Fibroblast of villous mesenchyme (primary cell): Measurements from ENCODE around the gene BTN1A1. TPM values are rescaled to one million over a fixed set of nuclear protein-coding genes. Genes with fewer than 3 reads are reported as not detected.

ENCODE experiments used
- DNase-seq: peaks from one replicate; pipeline ENCODE4 v3.0.0-alpha.2; 2010; ENCODE audit warnings: low read depth
- H3K4me3 ChIP-seq: 2 replicates; pipeline ENCODE4 v1.5.1; 2011; ENCODE audit warnings: low read depth, mild to moderate bottlenecking, low read length
- small RNA-seq: library from RNA; depleted of rRNA; stranded (forward); fragments of <200 nt; gene quantifications from one replicate; pipeline ENCODE3, GENCODE V24; 2012
- total RNA-seq: library from RNA; depleted of rRNA; stranded (reverse); fragments of >200 nt; gene quantifications from 2 replicates; pipeline ENCODE4 v1.2.3, GENCODE V29; 2012
- TF ChIP-seq, protein P1 (sequence below): IDR thresholded peaks from 2 replicates; pipeline ENCODE4 v1.5.1; 2012; ENCODE audit warnings: low read depth, mild to moderate bottlenecking, low read length; ENCODE audit not compliant: insufficient read depth

BTN1A1 gene
- total RNA-seq, 1 donor = not detected

DNA sequence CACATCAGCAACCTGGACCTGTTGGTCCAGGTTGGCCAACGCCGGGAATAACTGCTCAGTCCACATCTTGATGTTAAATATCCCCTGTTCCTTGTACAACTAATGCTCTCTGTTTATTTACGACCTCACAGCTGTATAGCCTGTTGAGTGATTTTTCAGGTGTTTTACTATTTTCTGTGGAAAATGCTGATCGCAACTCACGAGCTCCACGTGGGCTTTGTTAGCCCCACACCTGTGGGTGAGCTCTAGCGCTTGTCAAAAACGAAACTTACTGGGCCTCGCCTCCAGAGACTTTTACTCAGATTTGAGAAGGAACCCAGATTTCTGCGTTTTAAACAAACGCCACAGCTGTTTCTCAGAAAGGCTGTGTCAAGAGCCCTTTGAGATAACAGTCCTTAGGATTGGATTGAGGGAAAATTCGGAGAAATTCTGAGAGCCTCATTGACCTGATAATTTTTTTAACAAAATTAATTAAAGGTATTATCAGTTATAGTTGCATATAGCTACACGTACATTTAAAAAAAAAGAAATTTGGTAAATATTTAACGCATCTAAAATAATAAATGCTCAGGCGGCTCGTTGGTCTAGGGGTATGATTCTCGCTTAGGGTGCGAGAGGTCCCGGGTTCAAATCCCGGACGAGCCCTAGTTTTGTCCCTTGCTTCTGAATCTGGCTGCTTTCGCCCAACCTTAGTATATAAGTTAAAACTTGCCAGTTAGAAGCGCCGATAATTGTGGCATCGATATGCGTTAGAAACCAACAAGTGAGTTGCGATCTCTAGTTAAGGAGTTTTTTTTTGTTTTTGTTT, 54.8 kb downstream of the BTN1A1 start:
- peak overlapping the region; percentile 75 for H3K4me3 ChIP-seq
- DNase-seq = peak; percentile 64
- TF ChIP-seq, protein P1, sequence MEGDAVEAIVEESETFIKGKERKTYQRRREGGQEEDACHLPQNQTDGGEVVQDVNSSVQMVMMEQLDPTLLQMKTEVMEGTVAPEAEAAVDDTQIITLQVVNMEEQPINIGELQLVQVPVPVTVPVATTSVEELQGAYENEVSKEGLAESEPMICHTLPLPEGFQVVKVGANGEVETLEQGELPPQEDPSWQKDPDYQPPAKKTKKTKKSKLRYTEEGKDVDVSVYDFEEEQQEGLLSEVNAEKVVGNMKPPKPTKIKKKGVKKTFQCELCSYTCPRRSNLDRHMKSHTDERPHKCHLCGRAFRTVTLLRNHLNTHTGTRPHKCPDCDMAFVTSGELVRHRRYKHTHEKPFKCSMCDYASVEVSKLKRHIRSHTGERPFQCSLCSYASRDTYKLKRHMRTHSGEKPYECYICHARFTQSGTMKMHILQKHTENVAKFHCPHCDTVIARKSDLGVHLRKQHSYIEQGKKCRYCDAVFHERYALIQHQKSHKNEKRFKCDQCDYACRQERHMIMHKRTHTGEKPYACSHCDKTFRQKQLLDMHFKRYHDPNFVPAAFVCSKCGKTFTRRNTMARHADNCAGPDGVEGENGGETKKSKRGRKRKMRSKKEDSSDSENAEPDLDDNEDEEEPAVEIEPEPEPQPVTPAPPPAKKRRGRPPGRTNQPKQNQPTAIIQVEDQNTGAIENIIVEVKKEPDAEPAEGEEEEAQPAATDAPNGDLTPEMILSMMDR = no peak

DNA sequence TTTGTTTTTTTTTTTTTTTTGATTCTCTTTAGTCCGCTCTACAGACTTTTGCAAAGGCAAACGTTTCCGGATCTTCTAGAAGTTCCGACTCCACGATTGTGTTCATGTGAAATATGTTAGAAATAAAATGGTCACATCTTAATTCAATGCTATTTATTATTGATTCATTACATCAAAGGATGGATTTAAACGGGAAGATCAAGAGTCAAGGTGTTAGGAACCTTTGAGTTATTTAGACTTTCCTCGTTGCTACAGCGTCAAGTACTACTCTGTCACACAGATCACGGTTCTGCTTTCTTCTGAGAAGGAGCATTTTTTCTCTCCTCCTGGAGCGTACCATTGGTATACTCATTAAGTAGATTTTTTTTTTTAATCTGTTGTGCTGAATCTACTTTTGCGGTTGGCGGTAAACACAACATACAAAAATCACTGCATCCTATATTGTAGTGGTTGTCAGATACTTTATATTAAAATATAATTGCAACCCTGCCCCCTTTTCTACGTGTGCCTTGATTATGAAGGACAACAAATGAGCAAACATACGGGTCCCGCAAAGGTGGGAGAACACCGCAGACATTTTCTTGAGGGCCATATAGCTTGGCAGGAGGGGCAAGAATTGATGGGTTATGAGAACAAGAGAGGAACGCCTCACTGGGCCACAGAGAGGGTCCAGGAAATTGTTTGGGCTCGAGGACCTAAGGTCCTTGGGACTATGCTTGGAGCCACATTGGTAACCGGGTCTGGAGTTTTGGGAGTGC, 55.6 kb downstream of the BTN1A1 start:
- TF ChIP-seq, protein P1 = no peak
- peak overlapping the region; percentile 75 for H3K4me3 ChIP-seq
- DNase-seq = no peak

DNA sequence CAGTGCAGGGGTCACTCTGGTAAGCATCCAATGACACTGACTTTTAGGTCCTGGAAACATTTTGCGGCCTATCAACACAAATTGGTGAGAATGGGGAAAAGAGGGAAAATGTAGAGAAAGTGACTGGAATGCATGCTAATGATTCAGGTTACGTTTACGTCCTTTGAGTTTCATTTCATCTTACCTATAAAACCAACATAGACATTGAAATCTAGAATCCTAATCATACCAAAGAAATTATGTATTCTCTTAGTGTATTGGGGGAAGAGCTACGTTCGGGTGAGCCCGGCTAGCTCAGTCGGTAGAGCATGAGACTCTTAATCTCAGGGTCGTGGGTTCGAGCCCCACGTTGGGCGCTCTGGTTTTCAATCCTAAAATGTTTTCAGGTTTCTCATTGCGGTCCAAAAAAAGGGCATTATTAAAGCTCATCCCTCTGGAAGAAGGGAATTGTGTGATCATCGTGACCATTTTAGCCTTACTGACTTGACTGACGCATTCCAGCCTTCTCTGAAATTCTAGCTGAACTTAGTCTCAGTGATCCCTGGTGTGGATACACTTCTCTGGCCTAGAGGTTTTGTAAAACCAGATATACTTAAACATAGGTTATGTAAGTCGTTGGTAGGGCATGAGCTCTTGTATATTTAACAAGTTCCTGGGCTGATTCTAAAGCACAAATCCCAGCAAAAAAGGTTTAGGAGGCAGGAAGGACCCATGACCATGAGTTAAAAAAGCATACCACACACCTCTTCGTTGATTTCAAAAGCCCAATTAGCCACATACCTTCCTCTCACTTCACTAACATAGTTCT, 56.4 kb downstream of the BTN1A1 start:
- TF ChIP-seq, protein P1 = no peak
- H3K4me3 ChIP-seq = no peak overlapping the region
- DNase-seq = peak; percentile 82

Small RNAs within 50 kb of the gene (small RNA-seq; reads per million reads assigned to genes)
- gene RNU6-502P = not detected

Other genes with a start within 250 kb of the BTN1A1 start
- 15.1 and 35.4 TPM in 2 replicates for gene BTN3A2, start 135.1 kb upstream of the BTN1A1 start, total RNA-seq
- 13.2 and 14.7 TPM in 2 replicates for gene BTN2A2, start 117.2 kb upstream of the BTN1A1 start, total RNA-seq
- gene BTN3A1, start 98.0 kb upstream of the BTN1A1 start, total RNA-seq = 22.5 and 39.3 TPM in 2 replicates
- 14.8 and 30.7 TPM in 2 replicates for gene BTN3A3, start 59.8 kb upstream of the BTN1A1 start, total RNA-seq
- gene BTN2A1, start 42.3 kb upstream of the BTN1A1 start, total RNA-seq = 16.8 and 21.6 TPM in 2 replicates
- 74.1 and 85.1 TPM in 2 replicates for gene HMGN4, start 38.1 kb downstream of the BTN1A1 start, total RNA-seq
- gene ABT1, start 96.7 kb downstream of the BTN1A1 start, total RNA-seq = 14.5 and 16.4 TPM in 2 replicates
- gene ZNF322, start 159.4 kb downstream of the BTN1A1 start, total RNA-seq = 16.8 and 17.7 TPM in 2 replicates